GM06990 (cell line): ENCODE data around the gene SLC16A3.

Experiments
- DNase-seq: peaks from one replicate; pipeline ENCODE4 v3.0.0-alpha.2; 2011; ENCODE audit not compliant: insufficient read length; ENCODE audit errors: extremely low read depth
- H3K27me3 ChIP-seq: replicated peaks from 2 replicates; pipeline ENCODE4 v1.6.0; 2011; ENCODE audit warnings: low read length; ENCODE audit not compliant: control insufficient read depth, insufficient read depth
- H3K36me3 ChIP-seq: 2 replicates; pipeline ENCODE4 v1.5.1; 2011; ENCODE audit warnings: low read length; ENCODE audit not compliant: control insufficient read depth, insufficient read depth
- H3K4me3 ChIP-seq: replicated peaks from 2 replicates; pipeline ENCODE4 v1.5.1; 2011; ENCODE audit warnings: low read depth, mild to moderate bottlenecking, control low read depth, low read length
- CTCF ChIP-seq: IDR thresholded peaks from 2 replicates; pipeline ENCODE4 v1.5.1; 2011; ENCODE audit warnings: low read length, control low read depth, mild to moderate bottlenecking, inconsistent platforms; ENCODE audit not compliant: insufficient read depth, poor library complexity, severe bottlenecking

Gene SLC16A3

GRCh38 chr17:82219753-82220709 is 8.8 kb upstream of the SLC16A3 start:
- no peaks in the 10 kb centered on the region for H3K27me3 ChIP-seq
- H3K4me3 ChIP-seq, result no peak overlapping the region
- no peak for DNase-seq
- H3K36me3 ChIP-seq, result no peaks in the 10 kb centered on the region
- TF ChIP-seq CTCF, result no peak

- TF ChIP-seq CTCF, result no peak
- no peak overlapping the region for H3K4me3 ChIP-seq
- no peak for DNase-seq
- H3K27me3 ChIP-seq, result no peaks in the 10 kb centered on the region
- H3K36me3 ChIP-seq, result no peaks in the 10 kb centered on the region
Observed at GRCh38 chr17:82221341-82221902, 7.4 kb upstream of the SLC16A3 start.

GRCh38 chr17:82222816-82223215 is 6.0 kb upstream of the SLC16A3 start:
- Histone ChIP-seq H3K4me3 (no peak overlapping the region), H3K27me3 (no peaks in the 10 kb centered on the region), H3K36me3 (no peaks in the 10 kb centered on the region)
- no peak for DNase-seq
- no peak for TF ChIP-seq CTCF

GRCh38 chr17:82223517-82223916 is 5.3 kb upstream of the SLC16A3 start:
- DNase-seq, result no peak
- no peak for TF ChIP-seq CTCF

GRCh38 chr17:82224666-82225065 is 4.2 kb upstream of the SLC16A3 start:
- DNase-seq, result no peak
- no peak overlapping the region for H3K4me3 ChIP-seq
- no peak for TF ChIP-seq CTCF
- no peaks in the 10 kb centered on the region for H3K36me3 ChIP-seq
- no peaks in the 10 kb centered on the region for H3K27me3 ChIP-seq

More at GRCh38 chr17:82223517-82223916, 5.3 kb upstream of the SLC16A3 start:
- no peaks in the 10 kb centered on the region for H3K36me3 ChIP-seq
- no peak overlapping the region for H3K4me3 ChIP-seq
- no peaks in the 10 kb centered on the region for H3K27me3 ChIP-seq
